Testis (tissue), 2 donors: ENCODE measurements around the gene ZNF771.

Experiments
- CTCF ChIP-seq, 3 experiments: fragments of 450-650 bp in 2 of 3; fragments of 200-600 bp in 1 of 3; sonication (generic) in 1 of 3; IDR thresholded peaks; one replicate each; pipeline ENCODE4 v1.5.1; 2016 to 2019; ENCODE audit warnings: antibody characterized with exemption in 3 of 3, mild to moderate bottlenecking in 2 of 3, moderate library complexity in 1 of 3
- POLR2A ChIP-seq: fragments of 450-650 bp; IDR thresholded peaks from one replicate; pipeline ENCODE4 v1.6.1; 2017; ENCODE audit warnings: antibody characterized with exemption, mild to moderate bottlenecking, moderate library complexity

DNA sequence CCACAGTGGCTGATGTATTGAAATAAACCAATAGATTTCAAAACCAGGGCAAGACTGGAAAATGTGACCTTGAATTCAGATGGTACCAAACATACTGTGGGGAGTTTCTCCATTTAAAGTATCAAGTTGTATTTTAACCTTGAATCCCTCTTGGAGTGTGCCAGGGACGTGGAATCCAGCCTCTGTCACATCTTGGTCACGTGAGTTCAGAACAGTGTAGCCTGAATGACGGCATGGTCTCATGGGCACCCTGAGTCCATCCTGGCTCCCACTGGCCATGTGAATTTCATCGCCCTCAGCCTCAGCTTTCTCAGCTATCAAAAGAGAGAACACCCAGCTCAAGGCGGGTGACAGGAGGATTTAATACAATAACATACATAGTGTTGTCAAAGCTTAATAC is 6.8 kb downstream of the ZNF771 start:
- TF ChIP-seq CTCF (IDR thresholded peaks at IDR 0.05), result no peak
- no peak for TF ChIP-seq POLR2A
